WTC11 (cell line): ENCODE results near the gene WNT10A.

Experiments used
- AFF4 ChIP-seq: sonication (generic); formaldehyde crosslinking; IDR thresholded peaks from 2 replicates; pipeline ENCODE4 v1.8.1; 2023; ENCODE audit warnings: mild to moderate bottlenecking, missing genetic modification reagents, borderline replicate concordance
- CTCF ChIP-seq: fragments of 200-600 bp; IDR thresholded peaks from 2 replicates; pipeline ENCODE4 v1.8.0; 2022; ENCODE audit warnings: antibody characterized with exemption
- EMX1 ChIP-seq: fragments of 250-450 bp; sonication (Bioruptor Pico); IDR thresholded peaks from 2 replicates; pipeline ENCODE4 v1.8.0; 2021; ENCODE audit warnings: mild to moderate bottlenecking
- FOXP4 ChIP-seq: sonication (generic); formaldehyde crosslinking; IDR thresholded peaks from 2 replicates; pipeline ENCODE4 v1.8.0; 2022; ENCODE audit warnings: mild to moderate bottlenecking, missing genetic modification reagents
- NR2C2 ChIP-seq: sonication (generic); formaldehyde crosslinking; IDR thresholded peaks from 2 replicates; pipeline ENCODE4 v1.8.0; 2022; ENCODE audit warnings: mild to moderate bottlenecking, missing genetic modification reagents
- RELA ChIP-seq: sonication (generic); formaldehyde crosslinking; IDR thresholded peaks from 2 replicates; pipeline ENCODE4 v1.8.1; 2022; ENCODE audit warnings: missing genetic modification reagents, mild to moderate bottlenecking, borderline replicate concordance
- RORB ChIP-seq: fragments of 250-450 bp; sonication (Bioruptor Pico); IDR thresholded peaks from 2 replicates; pipeline ENCODE4 v1.9.0; 2021; ENCODE audit warnings: mild to moderate bottlenecking
- SP1 ChIP-seq: sonication (generic); formaldehyde crosslinking; conservative IDR thresholded peaks from 2 replicates; pipeline ENCODE4 v1.8.1; 2022; ENCODE audit warnings: missing genetic modification reagents
- TCF7 ChIP-seq: sonication (generic); formaldehyde crosslinking; IDR thresholded peaks from 2 replicates; pipeline ENCODE4 v1.8.0; 2022; ENCODE audit warnings: mild to moderate bottlenecking, low read depth, missing genetic modification reagents, moderate library complexity
- ZNF121 ChIP-seq: sonication (generic); formaldehyde crosslinking; IDR thresholded peaks from 2 replicates; pipeline ENCODE4 v1.8.0; 2023; ENCODE audit warnings: missing genetic modification reagents
- ZNF138 ChIP-seq: sonication (generic); formaldehyde crosslinking; conservative IDR thresholded peaks from 2 replicates; pipeline ENCODE4 v1.8.1; 2022; ENCODE audit warnings: mild to moderate bottlenecking, moderate library complexity, missing genetic modification reagents
- ZNF263 ChIP-seq: sonication (generic); formaldehyde crosslinking; IDR thresholded peaks from 2 replicates; pipeline ENCODE4 v1.8.1; 2022; ENCODE audit warnings: low read depth, mild to moderate bottlenecking, moderate library complexity, missing genetic modification reagents

GRCh38 chr2:218877891-218878290, 2.8 kb upstream of the WNT10A start:
- no peak for TF ChIP-seq CTCF
- no peak for TF ChIP-seq SP1 (CRISPR knock-in tag)
- no peak for TF ChIP-seq NR2C2
- TF ChIP-seq ZNF138 (CRISPR knock-in tag): no peak
- TF ChIP-seq FOXP4 (CRISPR knock-in tag): no peak
- no peak for TF ChIP-seq RELA (CRISPR knock-in tag)
- no peak for TF ChIP-seq EMX1 (CRISPR knock-in tag)
- TF ChIP-seq ZNF121: no peak
- no peak for TF ChIP-seq AFF4
- no peak for TF ChIP-seq RORB
- no peak for TF ChIP-seq ZNF263
- no peak for TF ChIP-seq TCF7 (CRISPR knock-in tag)
